Measurements from ENCODE around the gene STOML1. TPM values are rescaled to one million over a fixed set of nuclear protein-coding genes. Genes with fewer than 3 reads are reported as not detected.
"Not testable (repeated sequence)": the region's sequence is repeated elsewhere in the genome, so short reads cannot be mapped to it uniquely, and the experiment has no call there.

Gene STOML1
- polyA plus RNA-seq, 2 donors = 9.0 to 9.5 TPM

GRCh38 chr15:73983773-73984172, 8.3 kb downstream of the STOML1 start:
- Histone ChIP-seq H3K27me3 (ENCODE audit: control insufficient read depth in 1 of 2, insufficient read depth in 2 of 2, low read length in 2 of 2) (no peaks in the 10 kb centered on the region), H3K36me3 (ENCODE audit: control insufficient read depth in 2 of 2, insufficient read depth in 2 of 2, low read length in 1 of 2) (no peaks in the 10 kb centered on the region), H3K9me3 (ENCODE audit: control insufficient read depth in 2 of 2, insufficient read depth in 1 of 2, low read depth in 1 of 2, low read length in 1 of 2) (no peaks in the 10 kb centered on the region), H3K4me1 (ENCODE audit: control insufficient read depth in 2 of 2, insufficient read depth in 2 of 2, low read length in 1 of 2) (peaks cover 21 to 35% of the 10 kb centered on the region in 2 donors), H3K4me3 (ENCODE audit: low read depth in 1 of 2, low read length in 2 of 2) (no peak overlapping the region), H3K27ac (ENCODE audit: low read depth in 2 of 2, low read length in 1 of 2) (peak overlapping the region; percentile 80 to 90)
- WGBS, 2 donors = 89 to 92% methylated on average over 9 of the region's 9 CpGs

- H3K4me3 ChIP-seq (ENCODE audit: low read depth in 1 of 2, low read length in 2 of 2) = no peak overlapping the region
- H3K4me1 ChIP-seq (ENCODE audit: control insufficient read depth in 2 of 2, insufficient read depth in 2 of 2, low read length in 1 of 2) = peaks cover 17 to 30% of the 10 kb centered on the region in 2 donors
- peak overlapping the region; percentile 80 to 90 for H3K27ac ChIP-seq (ENCODE audit: low read depth in 2 of 2, low read length in 1 of 2)
- no peaks in the 10 kb centered on the region for H3K27me3 ChIP-seq (ENCODE audit: control insufficient read depth in 1 of 2, insufficient read depth in 2 of 2, low read length in 2 of 2)
- 24 to 38% methylated on average over 10 of the region's 10 CpGs for WGBS, 2 donors
- H3K9me3 ChIP-seq (ENCODE audit: control insufficient read depth in 2 of 2, insufficient read depth in 1 of 2, low read depth in 1 of 2, low read length in 1 of 2) = no peaks in the 10 kb centered on the region
- H3K36me3 ChIP-seq (ENCODE audit: control insufficient read depth in 2 of 2, insufficient read depth in 2 of 2, low read length in 1 of 2) = no peaks in the 10 kb centered on the region
Observed at GRCh38 chr15:73983211-73983727, 8.8 kb downstream of the STOML1 start.

- 21 to 27% methylated on average over 8 of the region's 8 CpGs for WGBS, 2 donors
- Histone ChIP-seq H3K9me3 (ENCODE audit: control insufficient read depth in 2 of 2, insufficient read depth in 1 of 2, low read depth in 1 of 2, low read length in 1 of 2) (no peaks in the 10 kb centered on the region), H3K36me3 (ENCODE audit: control insufficient read depth in 2 of 2, insufficient read depth in 2 of 2, low read length in 1 of 2) (no peaks in the 10 kb centered on the region), H3K27ac (ENCODE audit: low read depth in 2 of 2, low read length in 1 of 2) (peak overlapping the region; percentile 80 to 90), H3K4me3 (ENCODE audit: low read depth in 1 of 2, low read length in 2 of 2) (no peak overlapping the region), H3K4me1 (ENCODE audit: control insufficient read depth in 2 of 2, insufficient read depth in 2 of 2, low read length in 1 of 2) (peaks cover 17 to 30% of the 10 kb centered on the region in 2 donors), H3K27me3 (ENCODE audit: control insufficient read depth in 1 of 2, insufficient read depth in 2 of 2, low read length in 2 of 2) (no peaks in the 10 kb centered on the region)
Observed at GRCh38 chr15:73982222-73982962, 9.7 kb downstream of the STOML1 start.

- Histone ChIP-seq H3K27ac (ENCODE audit: low read depth in 2 of 2, low read length in 1 of 2) (peak overlapping the region; percentile 80 to 90), H3K4me3 (ENCODE audit: low read depth in 1 of 2, low read length in 2 of 2) (no peak overlapping the region), H3K4me1 (ENCODE audit: control insufficient read depth in 2 of 2, insufficient read depth in 2 of 2, low read length in 1 of 2) (peaks cover 17 to 30% of the 10 kb centered on the region in 2 donors)
Observed at GRCh38 chr15:73981761-73982221, 10.3 kb downstream of the STOML1 start.

GRCh38 chr15:73979636-73980035, 12.5 kb downstream of the STOML1 start:
- Histone ChIP-seq H3K9me3 (ENCODE audit: control insufficient read depth in 2 of 2, insufficient read depth in 1 of 2, low read depth in 1 of 2, low read length in 1 of 2) (no peaks in the 10 kb centered on the region), H3K27me3 (ENCODE audit: control insufficient read depth in 1 of 2, insufficient read depth in 2 of 2, low read length in 2 of 2) (no peaks in the 10 kb centered on the region), H3K27ac (ENCODE audit: low read depth in 2 of 2, low read length in 1 of 2) (no peak overlapping the region), H3K4me1 (ENCODE audit: control insufficient read depth in 2 of 2, insufficient read depth in 2 of 2, low read length in 1 of 2) (peaks cover 16 to 26% of the 10 kb centered on the region in 2 donors), H3K4me3 (ENCODE audit: low read depth in 1 of 2, low read length in 2 of 2) (no peak overlapping the region), H3K36me3 (ENCODE audit: control insufficient read depth in 2 of 2, insufficient read depth in 2 of 2, low read length in 1 of 2) (no peaks in the 10 kb centered on the region)
- 62 to 79% methylated on average over 1 of the region's 1 CpG for WGBS, 2 donors

More at GRCh38 chr15:73981761-73982221, 10.3 kb downstream of the STOML1 start:
- 14 to 29% methylated on average over 5 of the region's 5 CpGs for WGBS, 2 donors
- no peaks in the 10 kb centered on the region for H3K36me3 ChIP-seq (ENCODE audit: control insufficient read depth in 2 of 2, insufficient read depth in 2 of 2, low read length in 1 of 2)
- no peaks in the 10 kb centered on the region for H3K9me3 ChIP-seq (ENCODE audit: control insufficient read depth in 2 of 2, insufficient read depth in 1 of 2, low read depth in 1 of 2, low read length in 1 of 2)
- H3K27me3 ChIP-seq (ENCODE audit: control insufficient read depth in 1 of 2, insufficient read depth in 2 of 2, low read length in 2 of 2) = no peaks in the 10 kb centered on the region

GRCh38 chr15:73978896-73979295, 13.2 kb downstream of the STOML1 start:
- H3K4me1 ChIP-seq (ENCODE audit: control insufficient read depth in 2 of 2, insufficient read depth in 2 of 2, low read length in 1 of 2) = peaks cover 10 to 21% of the 10 kb centered on the region in 2 donors
- no peak overlapping the region for H3K4me3 ChIP-seq (ENCODE audit: low read depth in 1 of 2, low read length in 2 of 2)
- WGBS, 2 donors = 82 to 88% methylated on average over 3 of the region's 3 CpGs
- no peaks in the 10 kb centered on the region for H3K9me3 ChIP-seq (ENCODE audit: control insufficient read depth in 2 of 2, insufficient read depth in 1 of 2, low read depth in 1 of 2, low read length in 1 of 2)
- no peaks in the 10 kb centered on the region for H3K27me3 ChIP-seq (ENCODE audit: control insufficient read depth in 1 of 2, insufficient read depth in 2 of 2, low read length in 2 of 2)
- no peaks in the 10 kb centered on the region for H3K36me3 ChIP-seq (ENCODE audit: control insufficient read depth in 2 of 2, insufficient read depth in 2 of 2, low read length in 1 of 2)
- no peak overlapping the region for H3K27ac ChIP-seq (ENCODE audit: low read depth in 2 of 2, low read length in 1 of 2)

GRCh38 chr15:73975440-73976125, 16.5 kb downstream of the STOML1 start:
- not testable (repeated sequence) for H3K4me3 ChIP-seq (ENCODE audit: low read depth in 1 of 2, low read length in 2 of 2); H3K27me3 ChIP-seq (ENCODE audit: control insufficient read depth in 1 of 2, insufficient read depth in 2 of 2, low read length in 2 of 2); H3K9me3 ChIP-seq (ENCODE audit: control insufficient read depth in 2 of 2, insufficient read depth in 1 of 2, low read depth in 1 of 2, low read length in 1 of 2); H3K36me3 ChIP-seq (ENCODE audit: control insufficient read depth in 2 of 2, insufficient read depth in 2 of 2, low read length in 1 of 2); H3K27ac ChIP-seq (ENCODE audit: low read depth in 2 of 2, low read length in 1 of 2); H3K4me1 ChIP-seq (ENCODE audit: control insufficient read depth in 2 of 2, insufficient read depth in 2 of 2, low read length in 1 of 2)
- WGBS, 2 donors = 40 to 46% methylated on average over 18 of the region's 18 CpGs

- not testable (repeated sequence) for H3K4me1 ChIP-seq (ENCODE audit: control insufficient read depth in 2 of 2, insufficient read depth in 2 of 2, low read length in 1 of 2); H3K27ac ChIP-seq (ENCODE audit: low read depth in 2 of 2, low read length in 1 of 2); H3K9me3 ChIP-seq (ENCODE audit: control insufficient read depth in 2 of 2, insufficient read depth in 1 of 2, low read depth in 1 of 2, low read length in 1 of 2); H3K36me3 ChIP-seq (ENCODE audit: control insufficient read depth in 2 of 2, insufficient read depth in 2 of 2, low read length in 1 of 2); H3K4me3 ChIP-seq (ENCODE audit: low read depth in 1 of 2, low read length in 2 of 2); H3K27me3 ChIP-seq (ENCODE audit: control insufficient read depth in 1 of 2, insufficient read depth in 2 of 2, low read length in 2 of 2)
- 83 to 90% methylated on average over 35 to 39 of the region's 39 CpGs for WGBS, 2 donors
Observed at GRCh38 chr15:73973683-73974200, 18.4 kb downstream of the STOML1 start.

- no peaks in the 10 kb centered on the region for H3K27me3 ChIP-seq (ENCODE audit: control insufficient read depth in 1 of 2, insufficient read depth in 2 of 2, low read length in 2 of 2)
- 20 to 28% methylated on average over 26 of the region's 26 CpGs for WGBS, 2 donors
- H3K36me3 ChIP-seq (ENCODE audit: control insufficient read depth in 2 of 2, insufficient read depth in 2 of 2, low read length in 1 of 2) = no peaks in the 10 kb centered on the region
- H3K27ac ChIP-seq (ENCODE audit: low read depth in 2 of 2, low read length in 1 of 2) = no peak overlapping the region
- no peak overlapping the region for H3K4me3 ChIP-seq (ENCODE audit: low read depth in 1 of 2, low read length in 2 of 2)
- H3K4me1 ChIP-seq (ENCODE audit: control insufficient read depth in 2 of 2, insufficient read depth in 2 of 2, low read length in 1 of 2) = no peaks in the 10 kb centered on the region
- H3K9me3 ChIP-seq (ENCODE audit: control insufficient read depth in 2 of 2, insufficient read depth in 1 of 2, low read depth in 1 of 2, low read length in 1 of 2) = no peaks in the 10 kb centered on the region
Observed at GRCh38 chr15:73972984-73973682, 19.0 kb downstream of the STOML1 start.

All from esophagus (tissue), 2 donors.